Fibroblast of mammary gland (primary cell): ENCODE measurements around the gene FAM217A.
A peak's percentile ranks its signal among the peaks of the same experiment; 100 is the strongest.

ENCODE experiments used
- DNase-seq: peaks from one replicate; pipeline ENCODE4 v3.0.0-alpha.2; 2010; ENCODE audit warnings: low read depth
- H3K4me3 ChIP-seq: 2 replicates; pipeline ENCODE4 v1.5.1; 2011; ENCODE audit warnings: low read depth, mild to moderate bottlenecking, low read length, moderate library complexity; ENCODE audit not compliant: control insufficient read depth
- CTCF ChIP-seq: conservative IDR thresholded peaks from 2 replicates; pipeline ENCODE4 v1.5.1; 2011; ENCODE audit warnings: low read depth, low read length, inconsistent platforms; ENCODE audit not compliant: control insufficient read depth, insufficient read depth

FAM217A gene

GRCh38 chr6:4028051-4028450 lies 50.9 kb downstream of the FAM217A start:
- H3K4me3 ChIP-seq = no peak overlapping the region
- TF ChIP-seq CTCF = no peak
- no peak for DNase-seq

- no peak for DNase-seq
- no peak for TF ChIP-seq CTCF
Observed at GRCh38 chr6:4025681-4026080, 53.3 kb downstream of the FAM217A start.

GRCh38 chr6:4023240-4023639 lies 55.7 kb downstream of the FAM217A start:
- no peak for TF ChIP-seq CTCF
- no peak overlapping the region for H3K4me3 ChIP-seq
- DNase-seq = no peak

More at GRCh38 chr6:4025681-4026080, 53.3 kb downstream of the FAM217A start:
- H3K4me3 ChIP-seq = no peak overlapping the region

- no peak for TF ChIP-seq CTCF
- peak; percentile 30 for DNase-seq
- H3K4me3 ChIP-seq = peak overlapping the region; percentile 94
Observed at GRCh38 chr6:4021854-4022695, 56.9 kb downstream of the FAM217A start.

- DNase-seq = peak; percentile 97
- peak overlapping the region; percentile 94 for H3K4me3 ChIP-seq
- no peak for TF ChIP-seq CTCF
Observed at GRCh38 chr6:4021133-4021853, 57.6 kb downstream of the FAM217A start.

- DNase-seq = no peak
- TF ChIP-seq CTCF = no peak
- H3K4me3 ChIP-seq = peak overlapping the region; percentile 94
Observed at GRCh38 chr6:4020822-4021132, 58.2 kb downstream of the FAM217A start.
